CD4-positive, alpha-beta T cell treated with Interleukin-4 for 4 hours (primary cell): ENCODE data around the gene SRY.
"Not testable (repeated sequence)": the region's sequence is repeated elsewhere in the genome, so short reads cannot be mapped to it uniquely, and the experiment has no call there.

Experiments
- DNase-seq: peaks from one replicate; pipeline ENCODE4 v3.0.0-alpha.2; 2020

Gene SRY

GRCh38 chrY:2787600-2787999 lies at the start of gene SRY:
Gene SRY, minus strand, starts transcription at chrY:2787682. Its CDS starts 79 bp downstream, at chrY:2787603.
- DNase-seq, result no peak

GRCh38 chrY:2837078-2837477 lies 49.6 kb upstream of the SRY start:
- DNase-seq, result no peak

GRCh38 chrY:2835230-2835629 lies 47.7 kb upstream of the SRY start:
- no peak for DNase-seq

- no peak for DNase-seq
These were observed 41.0 kb upstream of the SRY start for GRCh38 chrY:2828497-2828896.

GRCh38 chrY:2824471-2824870 lies 37.0 kb upstream of the SRY start:
- no peak for DNase-seq

GRCh38 chrY:2817146-2817896 lies 29.8 kb upstream of the SRY start:
- not testable (repeated sequence) for DNase-seq

- DNase-seq, result no peak
These were observed 12.8 kb upstream of the SRY start for GRCh38 chrY:2800246-2800645.

- DNase-seq, result no peak
These were observed 10.5 kb upstream of the SRY start for GRCh38 chrY:2797991-2798390.

GRCh38 chrY:2796977-2797523 lies 9.6 kb upstream of the SRY start:
- DNase-seq, result no peak

GRCh38 chrY:2789756-2790155 lies 2.3 kb upstream of the SRY start:
- DNase-seq, result no peak

- DNase-seq, result no peak
These were observed 488 bp downstream of the SRY start for GRCh38 chrY:2786876-2787512.
